ENCODE results near the gene MCCC1. TPM values are rescaled to one million over a fixed set of nuclear protein-coding genes. Genes with fewer than 3 reads are reported as not detected.

The MCCC1 gene
- total and polyA plus RNA-seq, 10 of the 15 experiments (the other 5 are each of a cell fraction or from before 2014, with no cell fraction given) = 35.0 to 71.7 (median 47.0) TPM

DNA sequence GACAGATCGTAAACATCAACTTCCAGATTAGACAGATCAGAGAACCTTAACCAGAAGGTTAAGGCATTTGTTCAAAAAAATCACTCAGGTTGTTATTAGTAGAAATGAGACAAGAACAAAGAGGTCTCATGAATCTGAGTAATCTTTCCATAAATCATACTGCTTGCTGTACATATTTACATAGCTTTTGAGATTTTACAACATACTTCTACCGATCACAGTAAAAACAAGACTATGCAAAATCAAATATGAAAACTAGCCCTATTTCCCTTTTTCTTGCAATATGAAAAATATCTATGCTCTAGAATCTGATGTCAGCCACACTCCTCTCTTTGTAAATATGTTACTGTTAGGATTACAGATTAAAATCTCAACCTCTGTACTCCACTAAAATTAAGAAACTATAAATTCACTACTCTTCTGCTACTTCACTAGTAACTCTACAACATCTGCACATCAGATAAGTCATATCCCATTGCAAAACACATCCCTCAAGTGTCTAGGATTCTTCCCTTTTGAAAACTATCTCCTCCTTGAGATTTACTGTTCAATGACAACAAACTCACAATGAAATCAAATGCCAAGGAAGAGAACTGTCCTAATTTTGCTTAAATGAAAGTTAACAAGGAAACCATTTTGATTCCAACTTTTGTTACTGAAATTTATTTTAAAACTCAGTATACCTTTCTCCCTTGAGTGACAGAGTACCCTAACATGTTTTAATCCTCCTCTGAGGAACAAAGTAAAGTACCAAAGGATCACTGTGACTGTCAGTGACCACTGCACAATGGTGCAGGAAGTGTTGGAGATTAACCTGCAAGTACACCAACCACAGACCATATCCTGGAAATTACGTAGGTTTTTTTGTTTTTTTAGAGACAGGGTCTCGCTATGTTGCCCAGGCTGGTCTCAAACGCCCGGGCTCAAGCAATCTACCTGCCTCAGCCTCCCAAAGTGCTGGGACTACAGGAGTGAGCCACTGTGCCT lies 131.8 kb downstream of the MCCC1 start (continued):
- TF ChIP-seq RUNX3 (IDR thresholded peaks at IDR 0.05; ENCODE audit: low read length) = peak; percentile 86
- TF ChIP-seq ZNF217 (IDR thresholded peaks at IDR 0.05) = no peak
- no peak for TF ChIP-seq MTA2 (IDR thresholded peaks at IDR 0.05; ENCODE audit: low read depth)
- peak; percentile 46; the same call in 1 of the 2 replicates for TF ChIP-seq JUNB (IDR thresholded peaks at IDR 0.05)
- TF ChIP-seq, protein P1, sequence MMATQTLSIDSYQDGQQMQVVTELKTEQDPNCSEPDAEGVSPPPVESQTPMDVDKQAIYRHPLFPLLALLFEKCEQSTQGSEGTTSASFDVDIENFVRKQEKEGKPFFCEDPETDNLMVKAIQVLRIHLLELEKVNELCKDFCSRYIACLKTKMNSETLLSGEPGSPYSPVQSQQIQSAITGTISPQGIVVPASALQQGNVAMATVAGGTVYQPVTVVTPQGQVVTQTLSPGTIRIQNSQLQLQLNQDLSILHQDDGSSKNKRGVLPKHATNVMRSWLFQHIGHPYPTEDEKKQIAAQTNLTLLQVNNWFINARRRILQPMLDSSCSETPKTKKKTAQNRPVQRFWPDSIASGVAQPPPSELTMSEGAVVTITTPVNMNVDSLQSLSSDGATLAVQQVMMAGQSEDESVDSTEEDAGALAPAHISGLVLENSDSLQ (IDR thresholded peaks at IDR 0.05) = peak; percentile 61

DNA sequence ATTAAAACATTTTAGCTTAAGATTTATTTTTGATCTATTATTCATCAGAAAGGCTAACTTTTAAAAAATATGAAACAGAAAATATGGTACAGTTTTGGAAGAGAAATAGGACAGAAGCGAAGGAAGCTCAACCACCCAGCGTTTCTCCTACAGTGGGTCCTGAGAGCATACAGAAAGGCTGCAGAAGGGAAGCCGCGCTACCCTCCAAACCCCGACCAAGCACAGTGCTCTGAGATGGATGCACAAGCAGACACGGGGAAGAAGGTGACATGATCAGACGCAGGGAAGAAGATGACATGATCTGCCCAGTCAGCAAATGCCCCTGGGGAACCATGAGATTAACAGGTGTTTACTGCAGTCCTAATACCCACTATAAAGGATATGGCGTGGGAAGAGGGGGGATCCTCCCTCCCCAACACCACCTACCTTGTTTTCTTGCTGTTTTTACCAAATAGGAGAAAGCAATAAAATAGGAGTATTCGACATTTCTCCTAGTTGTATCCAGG lies 133.4 kb downstream of the MCCC1 start:
- RAD21 ChIA-PET (ENCODE audit: unreplicated experiment) = interaction anchor here (0.5 to 0.9 kb wide), 2 partner anchors 134 to 177 kb away, joined by 3 read pairs; partner anchors contain the start of gene MCCC1
- H3K27me3 ChIP-seq (replicated peaks in 1 of 2; ENCODE audit: control insufficient read depth in 2 of 2, insufficient read depth in 2 of 2, low read length in 1 of 2) = no peaks in the 10 kb centered on the region
- DNase-seq (ENCODE audit: low read depth, low spot score) = no peak
- H3K4me3 ChIP-seq = no peak overlapping the region
- WGBS (ENCODE audit: insufficient coverage, insufficient replicate concordance, low lambda C conversion rate, missing lambda C conversion rate) = 94% methylated on average over 9 of the region's 9 CpGs
- SMC1A ChIA-PET (ENCODE audit: uncharacterized antibody, unreplicated experiment) = interaction anchor here (0.7 kb wide), 1 partner anchor 249 kb away, joined by 3 read pairs; no protein-coding TSS in a partner anchor
- FAIRE-seq = no peak
- H3K9ac ChIP-seq (ENCODE audit: control insufficient read depth, insufficient read depth, low read length) = no peak overlapping the region
- peaks cover 20% of the 10 kb centered on the region for H3K4me1 ChIP-seq (ENCODE audit: control insufficient read depth, insufficient read depth, low read length)
- POLR2A ChIA-PET = no interaction called here
- intact Hi-C loops (cut with micrococcal nuclease; ENCODE audit: unreplicated experiment) (loop anchor here (2.0 kb wide), 1 partner anchor 51 kb away; no protein-coding TSS in a partner anchor), in situ Hi-C loops (cut with MboI) (no loop called here)
- no peaks in the 10 kb centered on the region; the same call in 2 of the 3 replicates for H3K9me3 ChIP-seq (replicated peaks; ENCODE audit: control insufficient read depth, insufficient read depth, low read length)
- peaks cover 49% of the 10 kb centered on the region for H3K79me2 ChIP-seq (ENCODE audit: control insufficient read depth, insufficient read depth, low read length)
- TSS peak; percentile 35 for BruUV-seq (replicated peaks)
- no peak overlapping the region for H2AFZ ChIP-seq (ENCODE audit: control insufficient read depth, low read depth, low read length)
- no peak overlapping the region; the same call in 1 of the 2 replicates for H3K27ac ChIP-seq (ENCODE audit: control insufficient read depth, insufficient read depth)
- ATAC-seq = no peak
- H3K36me3 ChIP-seq (ENCODE audit: control insufficient read depth in 2 of 2, insufficient read depth in 2 of 2, low read length in 1 of 2) = peaks cover 2 to 7% of the 10 kb centered on the region in 2 experiments; a peak in 3 of 4 replicates
- no peaks in the 10 kb centered on the region for H4K20me1 ChIP-seq (ENCODE audit: control insufficient read depth, insufficient read depth)
- CTCF ChIA-PET = no interaction called here
- peak overlapping the region; percentile 47; the same call in 1 of the 2 replicates for H3K4me2 ChIP-seq (ENCODE audit: control insufficient read depth, insufficient read depth)
- TF ChIP-seq CHD4 (IDR thresholded peaks at IDR 0.05) = no peak
- TF ChIP-seq NR2F1 (conservative IDR thresholded peaks at IDR 0.05) = no peak
- no peak for TF ChIP-seq RAD51 (IDR thresholded peaks at IDR 0.05)
- TF ChIP-seq GABPA (IDR thresholded peaks at IDR 0.05; ENCODE audit: low read depth) = no peak
- no peak for TF ChIP-seq TBL1XR1 (IDR thresholded peaks at IDR 0.05; ENCODE audit: low read depth, low read length)
- TF ChIP-seq KLF5 (IDR thresholded peaks at IDR 0.05; ENCODE audit: partially characterized antibody) = no peak
- TF ChIP-seq ZNF207 (IDR thresholded peaks at IDR 0.05; ENCODE audit: borderline replicate concordance) = no peak
- TF ChIP-seq IKZF1 (conservative IDR thresholded peaks at IDR 0.05) = no peak
- no peak for TF ChIP-seq IRF5 (IDR thresholded peaks at IDR 0.05; ENCODE audit: borderline replicate concordance)
- TF ChIP-seq, protein P2, sequence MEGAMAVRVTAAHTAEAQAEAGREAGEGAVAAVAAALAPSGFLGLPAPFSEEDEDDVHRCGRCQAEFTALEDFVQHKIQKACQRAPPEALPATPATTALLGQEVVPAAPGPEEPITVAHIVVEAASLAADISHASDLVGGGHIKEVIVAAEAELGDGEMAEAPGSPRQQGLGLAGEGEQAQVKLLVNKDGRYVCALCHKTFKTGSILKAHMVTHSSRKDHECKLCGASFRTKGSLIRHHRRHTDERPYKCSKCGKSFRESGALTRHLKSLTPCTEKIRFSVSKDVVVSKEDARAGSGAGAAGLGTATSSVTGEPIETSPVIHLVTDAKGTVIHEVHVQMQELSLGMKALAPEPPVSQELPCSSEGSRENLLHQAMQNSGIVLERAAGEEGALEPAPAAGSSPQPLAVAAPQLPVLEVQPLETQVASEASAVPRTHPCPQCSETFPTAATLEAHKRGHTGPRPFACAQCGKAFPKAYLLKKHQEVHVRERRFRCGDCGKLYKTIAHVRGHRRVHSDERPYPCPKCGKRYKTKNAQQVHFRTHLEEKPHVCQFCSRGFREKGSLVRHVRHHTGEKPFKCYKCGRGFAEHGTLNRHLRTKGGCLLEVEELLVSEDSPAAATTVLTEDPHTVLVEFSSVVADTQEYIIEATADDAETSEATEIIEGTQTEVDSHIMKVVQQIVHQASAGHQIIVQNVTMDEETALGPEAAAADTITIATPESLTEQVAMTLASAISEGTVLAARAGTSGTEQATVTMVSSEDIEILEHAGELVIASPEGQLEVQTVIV (IDR thresholded peaks at IDR 0.05; ENCODE audit: borderline replicate concordance, partially characterized antibody) = no peak

Data from GM12878 (cell line).